ENCODE data around the gene SPARC.
"Not testable (repeated sequence)": the region's sequence is repeated elsewhere in the genome, so short reads cannot be mapped to it uniquely, and the experiment has no call there.

The SPARC gene

DNA sequence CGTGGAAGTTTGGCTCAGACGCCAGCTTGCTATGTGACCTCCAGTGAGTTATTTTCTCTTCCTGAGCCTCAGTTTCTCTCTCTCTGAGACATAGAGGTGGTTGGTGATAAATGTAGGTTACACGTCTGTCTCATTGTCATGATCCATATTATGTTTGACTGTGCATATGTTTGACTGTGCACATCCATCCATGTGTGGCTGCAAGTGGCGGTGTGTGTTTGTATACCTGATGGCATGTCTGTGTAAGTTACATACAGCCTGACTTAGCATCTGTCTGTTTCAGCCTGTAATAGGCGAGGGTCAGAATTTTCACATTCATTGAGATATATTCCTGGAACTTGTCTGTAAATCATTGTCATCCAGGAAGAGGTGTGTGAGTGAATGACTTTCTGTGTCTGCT is 3.3 kb downstream of the SPARC start:
- ATAC-seq, result no peak

DNA sequence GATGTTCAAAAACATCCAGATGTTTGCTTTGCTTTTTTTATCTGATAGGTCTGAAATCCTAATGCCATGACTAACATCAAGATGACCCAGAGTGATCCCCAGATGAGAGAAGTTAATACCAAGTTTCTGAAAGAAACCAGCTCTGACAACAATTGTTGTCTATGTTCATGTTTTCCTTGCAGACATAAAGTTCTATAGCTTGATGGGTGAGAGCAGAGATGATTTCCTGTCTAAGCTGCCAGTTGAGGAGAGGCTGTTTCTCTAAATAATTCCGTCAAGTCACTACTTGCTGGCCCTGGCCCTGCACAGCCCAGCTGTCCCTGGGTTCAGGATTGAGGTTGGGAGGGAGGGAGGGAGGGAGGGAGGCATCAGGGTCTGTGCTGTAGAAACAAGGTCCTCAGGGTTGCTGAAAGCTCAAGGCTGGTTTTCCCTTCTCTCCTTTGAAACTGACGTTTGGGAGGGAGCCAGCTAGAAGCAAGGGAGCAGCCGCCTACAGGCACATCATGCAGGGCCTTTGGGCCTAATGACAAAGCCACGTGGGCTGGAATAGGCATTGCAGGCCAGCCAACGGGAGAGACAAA is 3.9 kb downstream of the SPARC start:
- no peak for ATAC-seq
- TF ChIP-seq, protein P1, sequence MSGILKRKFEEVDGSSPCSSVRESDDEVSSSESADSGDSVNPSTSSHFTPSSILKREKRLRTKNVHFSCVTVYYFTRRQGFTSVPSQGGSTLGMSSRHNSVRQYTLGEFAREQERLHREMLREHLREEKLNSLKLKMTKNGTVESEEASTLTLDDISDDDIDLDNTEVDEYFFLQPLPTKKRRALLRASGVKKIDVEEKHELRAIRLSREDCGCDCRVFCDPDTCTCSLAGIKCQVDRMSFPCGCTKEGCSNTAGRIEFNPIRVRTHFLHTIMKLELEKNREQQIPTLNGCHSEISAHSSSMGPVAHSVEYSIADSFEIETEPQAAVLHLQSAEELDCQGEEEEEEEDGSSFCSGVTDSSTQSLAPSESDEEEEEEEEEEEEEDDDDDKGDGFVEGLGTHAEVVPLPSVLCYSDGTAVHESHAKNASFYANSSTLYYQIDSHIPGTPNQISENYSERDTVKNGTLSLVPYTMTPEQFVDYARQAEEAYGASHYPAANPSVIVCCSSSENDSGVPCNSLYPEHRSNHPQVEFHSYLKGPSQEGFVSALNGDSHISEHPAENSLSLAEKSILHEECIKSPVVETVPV (CRISPR knock-in tag; IDR thresholded peaks at IDR 0.05), result no peak
- no peak for TF ChIP-seq TCF4 (CRISPR knock-in tag; IDR thresholded peaks at IDR 0.05; ENCODE audit: borderline replicate concordance)

More for the DNA sequence above, 3.3 kb downstream of the SPARC start:
- TF ChIP-seq BACH2 (CRISPR knock-in tag; IDR thresholded peaks at IDR 0.05; ENCODE audit: borderline replicate concordance), result no peak

DNA sequence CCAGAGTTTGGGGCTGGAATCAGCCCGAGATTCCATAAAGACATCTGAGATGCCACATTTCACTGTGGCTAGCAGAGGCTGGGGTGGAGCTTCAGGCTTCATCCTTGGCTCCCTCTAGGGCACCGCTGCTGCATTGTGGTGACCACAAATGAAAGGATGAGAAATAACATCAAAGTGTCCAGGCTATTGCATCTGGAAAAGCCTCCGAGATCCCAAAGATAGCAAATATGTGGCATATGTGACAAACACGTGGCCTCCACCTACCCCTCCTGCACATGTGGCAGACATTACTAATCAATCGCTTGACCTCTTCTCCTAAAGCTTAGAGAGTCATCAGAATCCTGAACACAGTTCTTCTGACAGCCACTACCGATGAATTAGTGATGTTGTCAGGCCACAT is 4.5 kb downstream of the SPARC start:
- ATAC-seq, result no peak
- TF ChIP-seq TCF4 (CRISPR knock-in tag; IDR thresholded peaks at IDR 0.05; ENCODE audit: borderline replicate concordance) (no peak), GLIS3 (CRISPR knock-in tag; IDR thresholded peaks at IDR 0.05) (no peak), TOX (CRISPR knock-in tag; IDR thresholded peaks at IDR 0.05; ENCODE audit: borderline replicate concordance) (no peak), ZNF8 (CRISPR knock-in tag; IDR thresholded peaks at IDR 0.05) (no peak), ZFP30 (CRISPR knock-in tag; IDR thresholded peaks at IDR 0.05) (no peak), SNAI2 (CRISPR knock-in tag; IDR thresholded peaks at IDR 0.05) (no peak)
- TF ChIP-seq, protein P2, sequence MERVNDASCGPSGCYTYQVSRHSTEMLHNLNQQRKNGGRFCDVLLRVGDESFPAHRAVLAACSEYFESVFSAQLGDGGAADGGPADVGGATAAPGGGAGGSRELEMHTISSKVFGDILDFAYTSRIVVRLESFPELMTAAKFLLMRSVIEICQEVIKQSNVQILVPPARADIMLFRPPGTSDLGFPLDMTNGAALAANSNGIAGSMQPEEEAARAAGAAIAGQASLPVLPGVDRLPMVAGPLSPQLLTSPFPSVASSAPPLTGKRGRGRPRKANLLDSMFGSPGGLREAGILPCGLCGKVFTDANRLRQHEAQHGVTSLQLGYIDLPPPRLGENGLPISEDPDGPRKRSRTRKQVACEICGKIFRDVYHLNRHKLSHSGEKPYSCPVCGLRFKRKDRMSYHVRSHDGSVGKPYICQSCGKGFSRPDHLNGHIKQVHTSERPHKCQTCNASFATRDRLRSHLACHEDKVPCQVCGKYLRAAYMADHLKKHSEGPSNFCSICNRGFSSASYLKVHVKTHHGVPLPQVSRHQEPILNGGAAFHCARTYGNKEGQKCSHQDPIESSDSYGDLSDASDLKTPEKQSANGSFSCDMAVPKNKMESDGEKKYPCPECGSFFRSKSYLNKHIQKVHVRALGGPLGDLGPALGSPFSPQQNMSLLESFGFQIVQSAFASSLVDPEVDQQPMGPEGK (CRISPR knock-in tag; IDR thresholded peaks at IDR 0.05; ENCODE audit: borderline replicate concordance), result no peak
- TF ChIP-seq, protein P3, sequence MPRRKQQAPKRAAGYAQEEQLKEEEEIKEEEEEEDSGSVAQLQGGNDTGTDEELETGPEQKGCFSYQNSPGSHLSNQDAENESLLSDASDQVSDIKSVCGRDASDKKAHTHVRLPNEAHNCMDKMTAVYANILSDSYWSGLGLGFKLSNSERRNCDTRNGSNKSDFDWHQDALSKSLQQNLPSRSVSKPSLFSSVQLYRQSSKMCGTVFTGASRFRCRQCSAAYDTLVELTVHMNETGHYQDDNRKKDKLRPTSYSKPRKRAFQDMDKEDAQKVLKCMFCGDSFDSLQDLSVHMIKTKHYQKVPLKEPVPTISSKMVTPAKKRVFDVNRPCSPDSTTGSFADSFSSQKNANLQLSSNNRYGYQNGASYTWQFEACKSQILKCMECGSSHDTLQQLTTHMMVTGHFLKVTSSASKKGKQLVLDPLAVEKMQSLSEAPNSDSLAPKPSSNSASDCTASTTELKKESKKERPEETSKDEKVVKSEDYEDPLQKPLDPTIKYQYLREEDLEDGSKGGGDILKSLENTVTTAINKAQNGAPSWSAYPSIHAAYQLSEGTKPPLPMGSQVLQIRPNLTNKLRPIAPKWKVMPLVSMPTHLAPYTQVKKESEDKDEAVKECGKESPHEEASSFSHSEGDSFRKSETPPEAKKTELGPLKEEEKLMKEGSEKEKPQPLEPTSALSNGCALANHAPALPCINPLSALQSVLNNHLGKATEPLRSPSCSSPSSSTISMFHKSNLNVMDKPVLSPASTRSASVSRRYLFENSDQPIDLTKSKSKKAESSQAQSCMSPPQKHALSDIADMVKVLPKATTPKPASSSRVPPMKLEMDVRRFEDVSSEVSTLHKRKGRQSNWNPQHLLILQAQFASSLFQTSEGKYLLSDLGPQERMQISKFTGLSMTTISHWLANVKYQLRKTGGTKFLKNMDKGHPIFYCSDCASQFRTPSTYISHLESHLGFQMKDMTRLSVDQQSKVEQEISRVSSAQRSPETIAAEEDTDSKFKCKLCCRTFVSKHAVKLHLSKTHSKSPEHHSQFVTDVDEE (CRISPR knock-in tag; IDR thresholded peaks at IDR 0.05), result no peak
- TF ChIP-seq, protein P4, sequence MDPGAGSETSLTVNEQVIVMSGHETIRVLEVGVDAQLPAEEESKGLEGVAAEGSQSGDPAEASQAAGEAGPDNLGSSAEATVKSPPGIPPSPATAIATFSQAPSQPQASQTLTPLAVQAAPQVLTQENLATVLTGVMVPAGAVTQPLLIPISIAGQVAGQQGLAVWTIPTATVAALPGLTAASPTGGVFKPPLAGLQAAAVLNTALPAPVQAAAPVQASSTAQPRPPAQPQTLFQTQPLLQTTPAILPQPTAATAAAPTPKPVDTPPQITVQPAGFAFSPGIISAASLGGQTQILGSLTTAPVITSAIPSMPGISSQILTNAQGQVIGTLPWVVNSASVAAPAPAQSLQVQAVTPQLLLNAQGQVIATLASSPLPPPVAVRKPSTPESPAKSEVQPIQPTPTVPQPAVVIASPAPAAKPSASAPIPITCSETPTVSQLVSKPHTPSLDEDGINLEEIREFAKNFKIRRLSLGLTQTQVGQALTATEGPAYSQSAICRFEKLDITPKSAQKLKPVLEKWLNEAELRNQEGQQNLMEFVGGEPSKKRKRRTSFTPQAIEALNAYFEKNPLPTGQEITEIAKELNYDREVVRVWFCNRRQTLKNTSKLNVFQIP (CRISPR knock-in tag; IDR thresholded peaks at IDR 0.05; ENCODE audit: borderline replicate concordance, low read depth), result no peak

DNA sequence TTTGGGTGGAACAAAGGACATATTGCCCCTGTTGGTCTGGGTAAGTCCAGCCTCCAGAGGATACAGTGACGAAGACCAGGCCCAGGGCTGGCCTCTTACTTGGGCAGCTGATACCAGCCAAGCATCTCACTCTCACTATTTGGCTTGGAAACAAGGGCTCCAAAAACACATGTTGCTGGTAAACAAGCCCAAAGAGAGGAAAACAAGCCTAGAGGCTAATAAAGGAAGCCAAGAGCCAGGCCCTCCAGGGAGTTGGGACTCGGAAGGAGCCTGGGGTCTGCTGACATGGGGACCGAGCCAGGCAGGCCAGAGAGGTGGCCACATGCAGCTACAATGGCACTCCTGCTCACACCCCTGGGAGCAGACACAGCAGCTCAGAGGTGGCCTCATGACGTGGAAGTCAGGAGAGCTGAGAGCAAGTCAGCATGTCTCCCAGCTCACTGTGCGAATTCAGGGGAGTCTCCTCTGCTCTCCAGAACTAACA is 5.7 kb downstream of the SPARC start:
- TF ChIP-seq ZFP30 (CRISPR knock-in tag; IDR thresholded peaks at IDR 0.05), result no peak
- ATAC-seq, result no peak

DNA sequence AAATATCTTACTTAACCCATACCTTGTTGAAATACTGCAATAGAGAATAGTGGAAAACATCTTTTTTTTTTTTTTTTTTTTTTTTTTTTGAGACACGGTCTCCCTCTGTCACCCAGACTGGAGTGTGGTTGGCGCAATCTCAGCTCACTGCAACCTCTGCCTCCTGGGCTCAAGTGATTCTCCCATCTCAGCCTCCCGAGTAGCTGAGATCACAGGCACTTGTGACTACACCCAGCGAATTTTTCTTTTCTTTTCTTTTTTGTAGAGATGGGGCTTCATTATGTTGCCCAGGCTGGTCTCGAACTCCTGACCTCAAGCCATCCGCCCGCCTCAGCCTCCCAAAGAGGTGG is 6.6 kb downstream of the SPARC start:
- not testable (repeated sequence) for ATAC-seq

DNA sequence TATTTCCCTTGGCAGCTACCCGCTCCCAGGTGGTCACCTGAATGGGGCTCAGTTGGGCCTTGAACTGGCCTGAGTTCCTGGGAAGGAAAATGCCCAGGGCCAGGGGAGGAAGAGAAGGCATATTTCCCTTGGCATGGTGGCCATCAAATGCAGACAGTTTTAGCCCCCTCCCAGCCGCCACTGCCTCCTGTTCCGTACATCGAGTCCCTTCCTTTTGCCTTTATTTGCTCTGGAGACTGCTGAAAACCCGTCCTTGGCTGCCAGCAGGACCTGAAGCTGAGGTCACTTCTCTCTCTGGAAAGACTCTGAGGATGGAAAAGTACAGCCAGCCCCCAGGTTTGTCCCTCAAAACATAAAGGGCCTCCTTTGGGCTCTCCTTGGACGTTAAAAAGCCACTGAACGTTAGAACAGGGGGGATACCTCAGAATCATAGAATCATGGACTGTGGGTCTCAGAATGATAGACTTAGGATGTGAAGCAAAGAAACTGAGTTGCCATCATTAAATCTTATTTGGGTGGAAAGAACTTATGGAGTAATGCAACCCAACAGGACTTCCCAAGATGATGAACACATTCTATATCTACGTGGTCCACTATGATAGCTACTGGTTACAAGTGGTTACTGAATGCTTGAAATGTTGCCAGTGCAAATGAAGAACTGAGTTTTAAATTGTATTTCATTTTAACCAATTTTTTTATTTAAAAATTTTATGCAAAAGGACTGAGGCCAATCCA is 7.1 kb downstream of the SPARC start:
- no peak for ATAC-seq
- TF ChIP-seq ZNF565 (CRISPR knock-in tag; conservative IDR thresholded peaks at IDR 0.05; ENCODE audit: low read depth) (no peak), ZFP3 (CRISPR knock-in tag; IDR thresholded peaks at IDR 0.05) (no peak), SNAI2 (CRISPR knock-in tag; IDR thresholded peaks at IDR 0.05) (no peak), ZNF8 (CRISPR knock-in tag; IDR thresholded peaks at IDR 0.05) (no peak), TCF4 (CRISPR knock-in tag; IDR thresholded peaks at IDR 0.05; ENCODE audit: borderline replicate concordance) (no peak), ISL1 (CRISPR knock-in tag; IDR thresholded peaks at IDR 0.05) (no peak), OSR1 (CRISPR knock-in tag; IDR thresholded peaks at IDR 0.05) (no peak)
- TF ChIP-seq, protein P2 (CRISPR knock-in tag; IDR thresholded peaks at IDR 0.05; ENCODE audit: borderline replicate concordance), result no peak
- TF ChIP-seq, protein P3 (CRISPR knock-in tag; IDR thresholded peaks at IDR 0.05), result no peak
- TF ChIP-seq, protein P5, sequence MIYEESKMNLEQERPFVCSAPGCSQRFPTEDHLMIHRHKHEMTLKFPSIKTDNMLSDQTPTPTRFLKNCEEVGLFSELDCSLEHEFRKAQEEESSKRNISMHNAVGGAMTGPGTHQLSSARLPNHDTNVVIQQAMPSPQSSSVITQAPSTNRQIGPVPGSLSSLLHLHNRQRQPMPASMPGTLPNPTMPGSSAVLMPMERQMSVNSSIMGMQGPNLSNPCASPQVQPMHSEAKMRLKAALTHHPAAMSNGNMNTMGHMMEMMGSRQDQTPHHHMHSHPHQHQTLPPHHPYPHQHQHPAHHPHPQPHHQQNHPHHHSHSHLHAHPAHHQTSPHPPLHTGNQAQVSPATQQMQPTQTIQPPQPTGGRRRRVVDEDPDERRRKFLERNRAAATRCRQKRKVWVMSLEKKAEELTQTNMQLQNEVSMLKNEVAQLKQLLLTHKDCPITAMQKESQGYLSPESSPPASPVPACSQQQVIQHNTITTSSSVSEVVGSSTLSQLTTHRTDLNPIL (CRISPR knock-in tag; IDR thresholded peaks at IDR 0.05; ENCODE audit: low read depth), result no peak
